Cardiac muscle cell (in vitro differentiated cells and primary cell): ENCODE results near the gene STX16. TPM values are rescaled to one million over a fixed set of nuclear protein-coding genes. Genes with fewer than 3 reads are reported as not detected.

ENCODE experiments used
- DNase-seq, 2 donors: peaks; one replicate each; pipeline versions ENCODE4 v3.0.0 to v3.0.0-alpha.2; 2010 to 2017; ENCODE audit warnings: low read depth in 1 of 2, low spot score in 1 of 2
- H3K27ac ChIP-seq: fragments of 200-600 bp; sonication (generic); 2 replicates; pipeline ENCODE4 v1.5.1; 2016
- H3K27me3 ChIP-seq: fragments of 200-600 bp; sonication (generic); 2 replicates; pipeline ENCODE4 v1.6.0; 2016; ENCODE audit warnings: control low read depth
- H3K36me3 ChIP-seq: fragments of 200-600 bp; sonication (generic); 2 replicates; pipeline ENCODE4 v1.5.1; 2016; ENCODE audit warnings: control low read depth
- H3K4me1 ChIP-seq: fragments of 200-600 bp; sonication (generic); 2 replicates; pipeline ENCODE4 v1.8.1; 2017; ENCODE audit warnings: low read depth, mild to moderate bottlenecking, mixed run types
- H3K4me3 ChIP-seq: fragments of 200-600 bp; sonication (generic); 2 replicates; pipeline ENCODE4 v1.5.1; 2016; ENCODE audit warnings: mild to moderate bottlenecking
- H3K9me3 ChIP-seq: fragments of 200-600 bp; sonication (generic); 2 replicates; pipeline ENCODE4 v1.5.1; 2017; ENCODE audit warnings: low read depth, mild to moderate bottlenecking, control low read depth
- polyA plus RNA-seq: library from polyadenylated mRNA; unstranded; fragments of >200 nt; fragmentation: Nextera tagmentation; extraction: Ambion mirVana; gene quantifications from 2 replicates; pipeline ENCODE4 v1.2.1, GENCODE V29; 2016
- total RNA-seq: library from RNA; depleted of rRNA; stranded (reverse); fragments of >200 nt; gene quantifications from 2 replicates; pipeline ENCODE4 v1.2.3, GENCODE V29; 2016
- TF ChIP-seq, protein P1 (sequence below): IDR thresholded peaks from 2 replicates; pipeline ENCODE4 v1.5.1; 2012; ENCODE audit warnings: low read depth, mild to moderate bottlenecking, low read length

The STX16 gene
- total and polyA plus RNA-seq, 2 experiments from 2014 or later, result 55.5 to 58.1 TPM

DNA sequence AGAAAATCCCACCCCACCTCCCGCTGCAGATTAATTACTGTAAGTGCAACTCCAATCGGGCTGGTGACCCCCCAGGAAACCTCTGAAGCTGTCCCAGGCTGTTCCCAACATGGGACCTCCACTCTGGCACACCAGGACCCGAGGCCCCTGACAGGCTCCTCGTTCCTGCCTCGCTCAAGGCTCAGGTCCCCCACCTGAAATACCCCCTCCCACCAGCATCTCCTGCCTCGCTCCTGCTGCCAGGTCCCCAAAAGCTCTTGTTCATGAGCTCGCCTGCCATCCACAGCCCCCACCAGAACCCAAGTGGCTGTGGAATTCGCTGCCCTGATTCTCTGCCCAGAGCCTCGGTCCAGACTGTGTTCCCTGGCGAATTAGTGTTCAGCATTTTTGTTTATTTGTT, 67.6 kb downstream of the STX16 start:
- Histone ChIP-seq H3K4me3 (no peak overlapping the region), H3K27ac (no peak overlapping the region), H3K9me3 (no peaks in the 10 kb centered on the region), H3K36me3 (no peaks in the 10 kb centered on the region), H3K4me1 (no peaks in the 10 kb centered on the region), H3K27me3 (no peaks in the 10 kb centered on the region)
- DNase-seq, result no peak
- TF ChIP-seq, protein P1, sequence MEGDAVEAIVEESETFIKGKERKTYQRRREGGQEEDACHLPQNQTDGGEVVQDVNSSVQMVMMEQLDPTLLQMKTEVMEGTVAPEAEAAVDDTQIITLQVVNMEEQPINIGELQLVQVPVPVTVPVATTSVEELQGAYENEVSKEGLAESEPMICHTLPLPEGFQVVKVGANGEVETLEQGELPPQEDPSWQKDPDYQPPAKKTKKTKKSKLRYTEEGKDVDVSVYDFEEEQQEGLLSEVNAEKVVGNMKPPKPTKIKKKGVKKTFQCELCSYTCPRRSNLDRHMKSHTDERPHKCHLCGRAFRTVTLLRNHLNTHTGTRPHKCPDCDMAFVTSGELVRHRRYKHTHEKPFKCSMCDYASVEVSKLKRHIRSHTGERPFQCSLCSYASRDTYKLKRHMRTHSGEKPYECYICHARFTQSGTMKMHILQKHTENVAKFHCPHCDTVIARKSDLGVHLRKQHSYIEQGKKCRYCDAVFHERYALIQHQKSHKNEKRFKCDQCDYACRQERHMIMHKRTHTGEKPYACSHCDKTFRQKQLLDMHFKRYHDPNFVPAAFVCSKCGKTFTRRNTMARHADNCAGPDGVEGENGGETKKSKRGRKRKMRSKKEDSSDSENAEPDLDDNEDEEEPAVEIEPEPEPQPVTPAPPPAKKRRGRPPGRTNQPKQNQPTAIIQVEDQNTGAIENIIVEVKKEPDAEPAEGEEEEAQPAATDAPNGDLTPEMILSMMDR, result no peak

DNA sequence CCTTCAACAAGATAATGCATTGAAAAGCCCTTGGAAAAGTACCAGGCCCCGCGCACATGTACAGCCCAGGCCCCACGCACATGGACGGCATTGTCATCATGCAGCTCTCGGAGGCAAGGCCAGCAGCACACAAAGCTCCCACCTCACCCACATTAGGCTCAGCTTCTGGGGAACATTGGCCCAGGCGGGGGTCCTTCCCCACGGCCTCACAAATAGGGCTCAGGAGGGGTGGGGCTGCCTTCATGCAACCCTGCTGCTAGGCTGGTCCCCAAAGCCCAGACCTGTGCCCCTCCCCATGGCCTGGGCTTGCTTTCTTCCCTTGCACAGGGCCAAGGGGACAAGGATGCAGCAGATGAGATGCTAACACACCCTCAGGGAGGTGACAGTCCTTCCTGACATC, 68.2 kb downstream of the STX16 start:
- no peaks in the 10 kb centered on the region for H3K27me3 ChIP-seq
- no peaks in the 10 kb centered on the region for H3K36me3 ChIP-seq
- no peaks in the 10 kb centered on the region for H3K4me1 ChIP-seq
- TF ChIP-seq, protein P1, result no peak
- H3K27ac ChIP-seq, result no peak overlapping the region
- no peak overlapping the region for H3K4me3 ChIP-seq
- DNase-seq, result no peak
- no peaks in the 10 kb centered on the region for H3K9me3 ChIP-seq

DNA sequence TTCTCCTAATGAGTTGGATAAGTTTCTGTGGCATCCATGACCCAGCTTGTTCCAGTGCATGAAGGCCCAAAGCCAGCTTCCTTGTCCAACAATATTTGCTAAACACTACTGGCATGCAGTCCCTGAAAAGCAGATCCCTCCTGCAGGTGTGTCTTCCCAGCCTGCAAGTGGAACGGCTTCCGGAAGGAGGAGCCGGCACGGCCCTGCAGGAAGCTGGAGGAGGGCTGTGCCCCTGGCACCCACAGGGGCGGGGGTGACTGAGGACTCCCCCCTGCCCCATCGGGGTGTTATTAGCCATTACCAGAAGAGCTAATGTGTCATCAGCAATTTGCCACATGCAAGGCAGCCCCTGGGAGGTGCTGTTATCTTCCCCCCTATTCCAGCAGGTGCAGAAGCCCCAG, 68.9 kb downstream of the STX16 start:
- no peak for DNase-seq
- Histone ChIP-seq H3K9me3 (no peaks in the 10 kb centered on the region), H3K27ac (no peak overlapping the region), H3K36me3 (no peaks in the 10 kb centered on the region), H3K27me3 (no peaks in the 10 kb centered on the region), H3K4me1 (no peaks in the 10 kb centered on the region), H3K4me3 (no peak overlapping the region)
- TF ChIP-seq, protein P1, result no peak

DNA sequence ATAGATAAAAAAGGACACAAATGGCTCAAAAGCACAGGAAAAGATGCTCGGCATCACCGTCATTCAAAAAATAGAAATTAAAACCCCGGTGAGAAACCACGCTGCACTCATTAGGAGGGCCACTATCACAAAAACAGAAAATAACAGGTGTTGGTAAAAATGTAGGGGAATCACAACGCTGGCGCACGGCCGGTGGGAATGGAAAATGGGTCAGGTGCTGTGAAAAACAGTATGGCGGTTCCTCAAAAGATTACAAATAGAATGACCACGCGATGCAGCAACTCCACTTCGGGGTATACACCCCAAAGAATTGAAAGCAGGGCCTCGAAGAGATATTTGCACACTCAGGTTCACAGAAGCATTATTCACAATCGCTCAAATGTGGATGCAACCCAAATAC, 69.8 kb downstream of the STX16 start:
- no peak for DNase-seq
- H3K4me3 ChIP-seq, result no peak overlapping the region
- no peaks in the 10 kb centered on the region for H3K36me3 ChIP-seq
- H3K27me3 ChIP-seq, result no peaks in the 10 kb centered on the region
- TF ChIP-seq, protein P1, result no peak
- no peaks in the 10 kb centered on the region for H3K4me1 ChIP-seq
- no peaks in the 10 kb centered on the region for H3K9me3 ChIP-seq
- no peak overlapping the region for H3K27ac ChIP-seq

DNA sequence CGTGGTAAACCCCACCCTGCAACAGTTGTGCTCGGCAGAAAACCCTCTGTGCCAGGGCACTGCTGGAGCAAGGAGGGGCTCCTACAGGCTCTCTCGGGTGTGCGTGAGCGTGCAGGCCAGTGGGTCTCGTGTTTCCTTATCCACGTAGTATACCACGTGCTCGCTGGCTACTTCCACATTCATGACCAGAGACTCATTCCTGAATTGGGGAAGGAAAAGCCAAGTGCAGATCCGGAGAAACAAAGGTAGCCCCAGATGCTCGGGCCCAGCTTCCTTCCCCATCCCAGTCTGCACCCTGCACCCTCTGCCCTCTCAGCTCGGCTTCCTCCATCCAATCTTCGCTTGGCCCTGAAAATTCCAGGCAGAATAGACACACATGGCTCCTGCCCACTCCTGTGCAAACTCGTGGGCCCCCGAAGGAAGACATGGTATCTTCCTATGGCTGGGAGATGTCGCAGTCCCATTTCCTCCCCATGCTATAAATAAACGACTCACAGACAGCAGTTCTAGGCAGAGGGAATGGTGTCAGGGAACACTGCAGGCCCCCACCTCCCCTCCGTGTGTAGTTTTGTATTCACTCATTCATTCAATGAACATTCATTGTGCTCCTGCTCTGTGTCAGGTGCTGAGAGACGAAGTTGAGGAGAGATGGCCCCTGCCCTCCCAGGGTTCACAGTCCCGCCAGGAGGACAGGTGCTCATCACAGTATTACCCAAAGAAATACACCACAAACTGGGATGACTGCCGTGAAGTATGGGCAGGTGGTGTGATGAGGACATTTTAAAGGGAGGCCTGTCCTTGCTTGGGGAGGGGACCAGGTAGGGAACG, 71.1 kb downstream of the STX16 start:
- no peaks in the 10 kb centered on the region for H3K9me3 ChIP-seq
- no peaks in the 10 kb centered on the region for H3K4me1 ChIP-seq
- H3K4me3 ChIP-seq, result no peak overlapping the region
- H3K36me3 ChIP-seq, result no peaks in the 10 kb centered on the region
- H3K27me3 ChIP-seq, result no peaks in the 10 kb centered on the region
- TF ChIP-seq, protein P1, result no peak
- DNase-seq, result no peak
- H3K27ac ChIP-seq, result no peak overlapping the region
